ENCODE results near the gene SESN1.
A peak's percentile ranks its signal among the peaks of the same experiment; 100 is the strongest.

Gene SESN1

GRCh38 chr6:108955329-108955949, 139.2 kb downstream of the SESN1 start:
- peak; percentile 42 for DNase-seq

GRCh38 chr6:108953681-108954080, 141.0 kb downstream of the SESN1 start:
- no peak for DNase-seq

- DNase-seq: no peak
Measured at GRCh38 chr6:108952776-108953486, 141.7 kb downstream of the SESN1 start.

GRCh38 chr6:108951351-108951953, 143.2 kb downstream of the SESN1 start:
- DNase-seq: no peak

- no peak for DNase-seq
Measured at GRCh38 chr6:108948181-108948661, 146.4 kb downstream of the SESN1 start.

- DNase-seq: no peak
Measured at GRCh38 chr6:108947114-108947854, 147.4 kb downstream of the SESN1 start.

GRCh38 chr6:108946695-108947094, 148.0 kb downstream of the SESN1 start:
- no peak for DNase-seq

- DNase-seq: no peak
Measured at GRCh38 chr6:108945681-108946159, 148.9 kb downstream of the SESN1 start.

- DNase-seq: no peak
Measured at GRCh38 chr6:108944707-108945680, 149.7 kb downstream of the SESN1 start.

- DNase-seq: no peak
Measured at GRCh38 chr6:108944071-108944470, 150.6 kb downstream of the SESN1 start.

GRCh38 chr6:108942556-108943492, 151.8 kb downstream of the SESN1 start:
- no peak for DNase-seq

- no peak for DNase-seq
Measured at GRCh38 chr6:108941859-108942258, 152.8 kb downstream of the SESN1 start.

- no peak for DNase-seq
Measured at GRCh38 chr6:108941281-108941680, 153.4 kb downstream of the SESN1 start.

GRCh38 chr6:108940741-108941140, 153.9 kb downstream of the SESN1 start:
- no peak for DNase-seq

- no peak for DNase-seq
Measured at GRCh38 chr6:108937170-108937569, 157.5 kb downstream of the SESN1 start.

All from RPMI8226 (cell line).